SK-N-MC (cell line): ENCODE data around the gene DUSP9.
"Not testable (repeated sequence)": the region's sequence is repeated elsewhere in the genome, so short reads cannot be mapped to it uniquely, and the experiment has no call there.

ENCODE experiments used
- DNase-seq: peaks from one replicate; pipeline ENCODE4 v3.0.0-alpha.2; 2011; ENCODE audit warnings: low read depth, low spot score
- H3K27ac ChIP-seq: fragments of 200-600 bp; sonication (generic); 2 replicates; pipeline ENCODE4 v1.5.1; 2016; ENCODE audit warnings: mixed run types
- H3K36me3 ChIP-seq: fragments of 200-600 bp; sonication (generic); 2 replicates; pipeline ENCODE4 v1.6.1; 2017; ENCODE audit warnings: antibody characterized with exemption, low read length, mixed read lengths; ENCODE audit not compliant: insufficient read depth
- H3K4me3 ChIP-seq: fragments of 200-600 bp; sonication (generic); 2 replicates; pipeline ENCODE4 v1.5.1; 2016
- H3K9ac ChIP-seq: fragments of 200-600 bp; sonication (generic); 2 replicates; pipeline ENCODE4 v1.8.0; 2017; ENCODE audit warnings: mixed run types, mixed read lengths; ENCODE audit not compliant: insufficient read length
- H3K9me3 ChIP-seq: fragments of 200-600 bp; sonication (generic); 2 replicates; pipeline ENCODE4 v1.6.1; 2017; ENCODE audit warnings: low read depth, mild to moderate bottlenecking, antibody characterized with exemption, low read length, moderate library complexity, mixed read lengths
- EZH2 ChIP-seq: fragments of 200-600 bp; sonication (generic); IDR thresholded peaks from one replicate; pipeline ENCODE4 v1.6.1; 2017; ENCODE audit warnings: antibody characterized with exemption
- FOXP2 ChIP-seq: optimal IDR thresholded peaks from 2 replicates; pipeline ENCODE3; 2011; ENCODE audit warnings: mild to moderate bottlenecking, moderate library complexity; ENCODE audit not compliant: insufficient read depth; ENCODE audit errors: extremely low read length, control extremely low read depth
- POLR2AphosphoS5 ChIP-seq: IDR thresholded peaks from 2 replicates; pipeline ENCODE4 v1.6.1; 2012; ENCODE audit warnings: mild to moderate bottlenecking, low read depth, low read length, borderline replicate concordance

The DUSP9 gene

DNA sequence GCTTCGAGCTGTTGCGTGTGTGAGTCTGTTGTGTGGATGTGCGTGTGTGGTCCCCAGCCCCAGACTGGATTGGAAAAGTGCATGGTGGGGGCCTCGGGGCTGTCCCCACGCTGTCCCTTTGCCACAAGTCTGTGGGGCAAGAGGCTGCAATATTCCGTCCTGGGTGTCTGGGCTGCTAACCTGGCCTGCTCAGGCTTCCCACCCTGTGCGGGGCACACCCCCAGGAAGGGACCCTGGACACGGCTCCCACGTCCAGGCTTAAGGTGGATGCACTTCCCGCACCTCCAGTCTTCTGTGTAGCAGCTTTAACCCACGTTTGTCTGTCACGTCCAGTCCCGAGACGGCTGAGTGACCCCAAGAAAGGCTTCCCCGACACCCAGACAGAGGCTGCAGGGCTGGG, 49.1 kb downstream of the DUSP9 start:
- Histone ChIP-seq H3K36me3 (peaks cover 3% of the 10 kb centered on the region; the same call in 1 of the 2 replicates), H3K9me3 (no peaks in the 10 kb centered on the region), H3K27ac (no peak overlapping the region), H3K9ac (no peak overlapping the region), H3K4me3 (no peak overlapping the region)
- TF ChIP-seq EZH2 (no peak), FOXP2 (no peak), POLR2AphosphoS5 (no peak)
- DNase-seq: no peak

GRCh38 chrX:153696538-153696937, 49.5 kb downstream of the DUSP9 start:
- not testable (repeated sequence) for H3K9ac ChIP-seq, H3K27ac ChIP-seq, H3K9me3 ChIP-seq, H3K36me3 ChIP-seq, DNase-seq, H3K4me3 ChIP-seq

GRCh38 chrX:153696986-153697722, 50.2 kb downstream of the DUSP9 start:
- not testable (repeated sequence) for H3K9me3 ChIP-seq, H3K36me3 ChIP-seq, DNase-seq, H3K27ac ChIP-seq, H3K4me3 ChIP-seq, H3K9ac ChIP-seq

- Histone ChIP-seq H3K9ac (no peak overlapping the region), H3K27ac (no peak overlapping the region), H3K4me3 (no peak overlapping the region), H3K9me3 (no peaks in the 10 kb centered on the region), H3K36me3 (peaks cover 3% of the 10 kb centered on the region; the same call in 1 of the 2 replicates)
- no peak for DNase-seq
- TF ChIP-seq POLR2AphosphoS5 (no peak), FOXP2 (no peak), EZH2 (no peak)
Measured at GRCh38 chrX:153697924-153698865, 51.2 kb downstream of the DUSP9 start.

GRCh38 chrX:153699210-153699783, 52.3 kb downstream of the DUSP9 start:
- H3K9me3 ChIP-seq, H3K9ac ChIP-seq, H3K27ac ChIP-seq, H3K4me3 ChIP-seq, H3K36me3 ChIP-seq, DNase-seq: not testable (repeated sequence)

GRCh38 chrX:153699784-153700371, 52.9 kb downstream of the DUSP9 start:
- H3K9me3 ChIP-seq: not testable (repeated sequence)

GRCh38 chrX:153700376-153700945, 53.5 kb downstream of the DUSP9 start:
- no peaks in the 10 kb centered on the region for H3K36me3 ChIP-seq
- no peak overlapping the region for H3K9ac ChIP-seq
- no peak for DNase-seq
- no peaks in the 10 kb centered on the region for H3K9me3 ChIP-seq
- H3K27ac ChIP-seq: no peak overlapping the region
- no peak overlapping the region for H3K4me3 ChIP-seq
- TF ChIP-seq POLR2AphosphoS5 (no peak), FOXP2 (no peak), EZH2 (no peak)

More at GRCh38 chrX:153699784-153700371, 52.9 kb downstream of the DUSP9 start:
- not testable (repeated sequence) for H3K36me3 ChIP-seq, H3K4me3 ChIP-seq, H3K27ac ChIP-seq, H3K9ac ChIP-seq, DNase-seq
